Measurements from ENCODE around the gene TM9SF4.

TM9SF4 gene

GRCh38 chr20:32125506-32125905 lies 16.0 kb downstream of the TM9SF4 start:
- Histone ChIP-seq H3K4me1 (ENCODE audit: control insufficient read depth, insufficient read depth, low read depth, low read length) (no peaks in the 10 kb centered on the region), H2BK5ac (ENCODE audit: low read depth, low read length, poor library complexity, severe bottlenecking) (no peak overlapping the region), H3K79me1 (replicated peaks; ENCODE audit: low read length, poor library complexity, severe bottlenecking) (peaks cover 42% of the 10 kb centered on the region), H3K9ac (ENCODE audit: low read length) (no peak overlapping the region), H2BK15ac (ENCODE audit: low read depth, poor library complexity, severe bottlenecking) (no peak overlapping the region), H3K36me3 (ENCODE audit: control insufficient read depth in 1 of 2, insufficient read depth in 2 of 2, low read depth in 1 of 2, low read length in 2 of 2) (peaks cover 3 to 16% of the 10 kb centered on the region in 2 experiments), H3K9me3 (ENCODE audit: control insufficient read depth, low read length) (no peaks in the 10 kb centered on the region), H3K27me3 (ENCODE audit: control insufficient read depth in 1 of 2, insufficient read depth in 1 of 2, low read length in 2 of 2) (no peaks in the 10 kb centered on the region), H3K4me2 (ENCODE audit: low read length, poor library complexity, severe bottlenecking) (no peak overlapping the region), H2BK12ac (ENCODE audit: low read length in 2 of 2) (no peak overlapping the region), H3K23ac (ENCODE audit: low read length in 2 of 2) (no peak overlapping the region), H2AK5ac (ENCODE audit: low read length, severe bottlenecking) (no peak overlapping the region), H2BK120ac (ENCODE audit: low read depth, low read length) (no peak overlapping the region), H3K14ac (ENCODE audit: low read length in 2 of 2) (no peak overlapping the region), H4K8ac (ENCODE audit: low read length) (no peak overlapping the region), H4K91ac (ENCODE audit: low read length) (no peak overlapping the region), H3K18ac (ENCODE audit: low read depth in 1 of 2, low read length in 2 of 2) (no peak overlapping the region), H3K27ac (ENCODE audit: low read length, poor library complexity, severe bottlenecking) (no peak overlapping the region), H2AFZ (ENCODE audit: low read depth, low read length) (no peak overlapping the region), H3K4me3 (ENCODE audit: insufficient read depth in 1 of 2, low read depth in 1 of 2, low read length in 2 of 2) (no peak overlapping the region), H3K4ac (ENCODE audit: low read depth in 1 of 2, low read length in 2 of 2) (no peak overlapping the region)
- no CpG with 5 or more reads among the region's 5 CpGs for WGBS
- DNase-seq = no peak

DNA sequence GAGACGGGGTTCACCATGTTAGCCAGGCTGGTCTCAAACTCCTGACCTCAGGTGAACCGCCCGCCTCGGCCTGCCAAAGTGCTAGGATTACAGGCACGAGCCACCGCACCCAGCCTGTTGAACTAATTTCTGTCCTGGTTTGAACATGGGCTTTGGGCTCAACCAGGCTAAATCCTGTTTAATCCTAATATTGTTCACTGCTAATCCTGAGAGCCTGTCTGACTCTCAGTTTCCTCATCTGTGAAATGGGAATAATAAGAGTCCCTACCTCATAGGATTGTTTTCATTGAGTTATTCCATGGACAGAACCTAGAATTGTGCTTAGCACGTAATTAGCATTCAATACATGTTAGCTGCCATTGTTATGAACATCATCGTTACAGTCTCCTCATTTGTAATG lies 17.4 kb downstream of the TM9SF4 start:
- Histone ChIP-seq H4K8ac (ENCODE audit: low read length) (no peak overlapping the region), H3K4me3 (ENCODE audit: insufficient read depth in 1 of 2, low read depth in 1 of 2, low read length in 2 of 2) (no peak overlapping the region), H3K23ac (ENCODE audit: low read length in 2 of 2) (no peak overlapping the region), H3K9me3 (ENCODE audit: control insufficient read depth, low read length) (no peaks in the 10 kb centered on the region), H3K4me2 (ENCODE audit: low read length, poor library complexity, severe bottlenecking) (no peak overlapping the region), H4K91ac (ENCODE audit: low read length) (no peak overlapping the region), H2AFZ (ENCODE audit: low read depth, low read length) (no peak overlapping the region), H3K27me3 (ENCODE audit: control insufficient read depth in 1 of 2, insufficient read depth in 1 of 2, low read length in 2 of 2) (no peaks in the 10 kb centered on the region), H3K9ac (ENCODE audit: low read length) (no peak overlapping the region), H2BK15ac (ENCODE audit: low read depth, poor library complexity, severe bottlenecking) (no peak overlapping the region), H3K27ac (ENCODE audit: low read length, poor library complexity, severe bottlenecking) (no peak overlapping the region), H3K14ac (ENCODE audit: low read length in 2 of 2) (no peak overlapping the region), H3K18ac (ENCODE audit: low read depth in 1 of 2, low read length in 2 of 2) (no peak overlapping the region), H3K4ac (ENCODE audit: low read depth in 1 of 2, low read length in 2 of 2) (no peak overlapping the region), H3K36me3 (ENCODE audit: control insufficient read depth in 1 of 2, insufficient read depth in 2 of 2, low read depth in 1 of 2, low read length in 2 of 2) (peaks cover 3 to 16% of the 10 kb centered on the region in 2 experiments), H3K4me1 (ENCODE audit: control insufficient read depth, insufficient read depth, low read depth, low read length) (no peaks in the 10 kb centered on the region), H3K79me1 (replicated peaks; ENCODE audit: low read length, poor library complexity, severe bottlenecking) (peaks cover 50% of the 10 kb centered on the region), H2BK5ac (ENCODE audit: low read depth, low read length, poor library complexity, severe bottlenecking) (no peak overlapping the region), H2BK12ac (ENCODE audit: low read length in 2 of 2) (no peak overlapping the region), H2AK5ac (ENCODE audit: low read length, severe bottlenecking) (no peak overlapping the region), H2BK120ac (ENCODE audit: low read depth, low read length) (no peak overlapping the region)
- 90% methylated on average over 8 of the region's 8 CpGs for WGBS
- DNase-seq = no peak

GRCh38 chr20:32127347-32127746 lies 17.8 kb downstream of the TM9SF4 start:
- H3K27me3 ChIP-seq (ENCODE audit: control insufficient read depth in 1 of 2, insufficient read depth in 1 of 2, low read length in 2 of 2) = no peaks in the 10 kb centered on the region
- peaks cover 55% of the 10 kb centered on the region for H3K79me1 ChIP-seq (replicated peaks; ENCODE audit: low read length, poor library complexity, severe bottlenecking)
- no peak overlapping the region for H3K14ac ChIP-seq (ENCODE audit: low read length in 2 of 2)
- WGBS = 94% methylated on average over 5 of the region's 5 CpGs
- no peak overlapping the region for H3K18ac ChIP-seq (ENCODE audit: low read depth in 1 of 2, low read length in 2 of 2)
- DNase-seq = no peak
- no peak overlapping the region for H3K4ac ChIP-seq (ENCODE audit: low read depth in 1 of 2, low read length in 2 of 2)
- no peak overlapping the region for H3K27ac ChIP-seq (ENCODE audit: low read length, poor library complexity, severe bottlenecking)
- no peak overlapping the region for H3K4me3 ChIP-seq (ENCODE audit: insufficient read depth in 1 of 2, low read depth in 1 of 2, low read length in 2 of 2)
- H2BK5ac ChIP-seq (ENCODE audit: low read depth, low read length, poor library complexity, severe bottlenecking) = no peak overlapping the region
- H3K9me3 ChIP-seq (ENCODE audit: control insufficient read depth, low read length) = no peaks in the 10 kb centered on the region
- no peak overlapping the region for H4K91ac ChIP-seq (ENCODE audit: low read length)
- no peaks in the 10 kb centered on the region for H3K4me1 ChIP-seq (ENCODE audit: control insufficient read depth, insufficient read depth, low read depth, low read length)
- H3K23ac ChIP-seq (ENCODE audit: low read length in 2 of 2) = no peak overlapping the region
- H4K8ac ChIP-seq (ENCODE audit: low read length) = no peak overlapping the region
- H3K4me2 ChIP-seq (ENCODE audit: low read length, poor library complexity, severe bottlenecking) = no peak overlapping the region
- H2BK120ac ChIP-seq (ENCODE audit: low read depth, low read length) = no peak overlapping the region
- no peak overlapping the region for H2AK5ac ChIP-seq (ENCODE audit: low read length, severe bottlenecking)
- H2BK15ac ChIP-seq (ENCODE audit: low read depth, poor library complexity, severe bottlenecking) = no peak overlapping the region
- H2AFZ ChIP-seq (ENCODE audit: low read depth, low read length) = no peak overlapping the region
- H3K9ac ChIP-seq (ENCODE audit: low read length) = no peak overlapping the region
- no peak overlapping the region for H2BK12ac ChIP-seq (ENCODE audit: low read length in 2 of 2)
- peaks cover 7 to 16% of the 10 kb centered on the region in 2 experiments for H3K36me3 ChIP-seq (ENCODE audit: control insufficient read depth in 1 of 2, insufficient read depth in 2 of 2, low read depth in 1 of 2, low read length in 2 of 2)

- Histone ChIP-seq H3K4ac (ENCODE audit: low read depth in 1 of 2, low read length in 2 of 2) (no peak overlapping the region), H3K27ac (ENCODE audit: low read length, poor library complexity, severe bottlenecking) (no peak overlapping the region), H3K4me3 (ENCODE audit: insufficient read depth in 1 of 2, low read depth in 1 of 2, low read length in 2 of 2) (no peak overlapping the region), H3K36me3 (ENCODE audit: control insufficient read depth in 1 of 2, insufficient read depth in 2 of 2, low read depth in 1 of 2, low read length in 2 of 2) (peaks cover 12 to 22% of the 10 kb centered on the region in 2 experiments), H4K91ac (ENCODE audit: low read length) (no peak overlapping the region), H4K8ac (ENCODE audit: low read length) (no peak overlapping the region), H3K23ac (ENCODE audit: low read length in 2 of 2) (no peak overlapping the region), H2AFZ (ENCODE audit: low read depth, low read length) (no peak overlapping the region), H2BK15ac (ENCODE audit: low read depth, poor library complexity, severe bottlenecking) (no peak overlapping the region), H3K18ac (ENCODE audit: low read depth in 1 of 2, low read length in 2 of 2) (no peak overlapping the region), H3K4me1 (ENCODE audit: control insufficient read depth, insufficient read depth, low read depth, low read length) (no peaks in the 10 kb centered on the region), H3K9me3 (ENCODE audit: control insufficient read depth, low read length) (no peaks in the 10 kb centered on the region), H3K9ac (ENCODE audit: low read length) (no peak overlapping the region), H2BK12ac (ENCODE audit: low read length in 2 of 2) (no peak overlapping the region), H2BK5ac (ENCODE audit: low read depth, low read length, poor library complexity, severe bottlenecking) (no peak overlapping the region), H3K14ac (ENCODE audit: low read length in 2 of 2) (no peak overlapping the region), H3K79me1 (replicated peaks; ENCODE audit: low read length, poor library complexity, severe bottlenecking) (peaks cover 62% of the 10 kb centered on the region), H3K27me3 (ENCODE audit: control insufficient read depth in 1 of 2, insufficient read depth in 1 of 2, low read length in 2 of 2) (no peaks in the 10 kb centered on the region), H2AK5ac (ENCODE audit: low read length, severe bottlenecking) (no peak overlapping the region), H3K4me2 (ENCODE audit: low read length, poor library complexity, severe bottlenecking) (no peak overlapping the region), H2BK120ac (ENCODE audit: low read depth, low read length) (no peak overlapping the region)
- no peak for DNase-seq
- WGBS = 100% methylated on average over 2 of the region's 2 CpGs
These were observed 18.7 kb downstream of the TM9SF4 start for GRCh38 chr20:32128167-32128566.

Measured in mesenchymal stem cell (in vitro differentiated cells and primary cell).